ENCODE measurements around the gene SEZ6L2. TPM values are rescaled to one million over a fixed set of nuclear protein-coding genes. Genes with fewer than 3 reads are reported as not detected.
A peak's percentile ranks its signal among the peaks of the same experiment; 100 is the strongest.

SEZ6L2 gene
- total and polyA plus RNA-seq, 2 of the 13 experiments (the other 11 are each of a cell fraction or from before 2014, with no cell fraction given), result 14.9 to 16.9 TPM

DNA sequence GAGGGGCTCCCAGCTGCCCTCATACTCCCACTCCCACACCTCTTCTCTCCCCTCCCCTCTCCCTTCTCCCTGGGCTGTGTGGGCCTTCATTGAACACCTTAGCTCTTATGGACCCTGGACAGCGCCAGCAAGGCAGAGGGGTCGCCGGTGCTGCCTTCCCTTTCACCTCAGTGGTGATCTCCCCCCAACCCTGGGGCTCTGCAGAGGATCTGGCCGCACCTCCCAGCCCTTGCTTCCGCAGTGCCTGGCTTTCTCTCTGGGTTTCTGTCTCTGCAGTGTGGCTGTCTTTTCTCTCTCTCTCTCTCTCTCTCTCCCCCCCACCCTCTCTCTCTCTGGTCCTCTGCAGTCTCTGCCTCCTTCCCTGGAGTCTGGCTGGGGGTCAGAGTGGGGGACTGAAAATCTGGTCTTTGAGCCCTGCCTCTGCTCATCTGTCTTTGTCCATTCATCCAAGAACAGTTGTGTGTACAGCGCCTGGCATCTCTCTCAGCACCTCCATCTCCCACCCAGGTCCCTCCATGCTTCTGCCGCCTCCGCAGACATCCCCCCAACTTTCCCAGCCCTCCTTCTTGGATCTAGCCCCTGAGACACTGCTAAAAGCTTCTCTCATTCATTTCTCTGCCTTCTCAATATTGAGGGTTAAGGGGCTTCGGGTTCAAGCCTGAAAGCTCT lies 1.1 kb downstream of the SEZ6L2 start (continued):
- TF ChIP-seq, protein P1, sequence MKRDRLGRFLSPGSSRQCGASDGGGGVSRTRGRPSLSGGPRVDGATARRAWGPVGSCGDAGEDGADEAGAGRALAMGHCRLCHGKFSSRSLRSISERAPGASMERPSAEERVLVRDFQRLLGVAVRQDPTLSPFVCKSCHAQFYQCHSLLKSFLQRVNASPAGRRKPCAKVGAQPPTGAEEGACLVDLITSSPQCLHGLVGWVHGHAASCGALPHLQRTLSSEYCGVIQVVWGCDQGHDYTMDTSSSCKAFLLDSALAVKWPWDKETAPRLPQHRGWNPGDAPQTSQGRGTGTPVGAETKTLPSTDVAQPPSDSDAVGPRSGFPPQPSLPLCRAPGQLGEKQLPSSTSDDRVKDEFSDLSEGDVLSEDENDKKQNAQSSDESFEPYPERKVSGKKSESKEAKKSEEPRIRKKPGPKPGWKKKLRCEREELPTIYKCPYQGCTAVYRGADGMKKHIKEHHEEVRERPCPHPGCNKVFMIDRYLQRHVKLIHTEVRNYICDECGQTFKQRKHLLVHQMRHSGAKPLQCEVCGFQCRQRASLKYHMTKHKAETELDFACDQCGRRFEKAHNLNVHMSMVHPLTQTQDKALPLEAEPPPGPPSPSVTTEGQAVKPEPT (CRISPR knock-in tag; IDR thresholded peaks at IDR 0.05; ENCODE audit: low read depth), result no peak
- TF ChIP-seq MXD1 (CRISPR knock-in tag; IDR thresholded peaks at IDR 0.05) (0 out of 2 replicates have a peak, but pooled peaks have one; percentile 4), ZNF83 (CRISPR knock-in tag; IDR thresholded peaks at IDR 0.05; ENCODE audit: borderline replicate concordance) (0 out of 2 replicates have a peak, but pooled peaks have one; percentile 29), ZNF543 (CRISPR knock-in tag; IDR thresholded peaks at IDR 0.05) (0 out of 2 replicates have a peak, but pooled peaks have one; percentile 24), PBX2 (CRISPR knock-in tag; IDR thresholded peaks at IDR 0.05) (no peak), ASH2L (IDR thresholded peaks at IDR 0.05; ENCODE audit: insufficient read length, low read depth, low read length) (no peak), ZNF558 (CRISPR knock-in tag; IDR thresholded peaks at IDR 0.05; ENCODE audit: borderline replicate concordance) (0 out of 2 replicates have a peak, but pooled peaks have one; percentile 50), ZBTB20 (CRISPR knock-in tag; IDR thresholded peaks at IDR 0.05; ENCODE audit: borderline replicate concordance, low read depth) (peak; percentile 35; the same call in 1 of the 2 replicates)
- TF ChIP-seq, protein P2, sequence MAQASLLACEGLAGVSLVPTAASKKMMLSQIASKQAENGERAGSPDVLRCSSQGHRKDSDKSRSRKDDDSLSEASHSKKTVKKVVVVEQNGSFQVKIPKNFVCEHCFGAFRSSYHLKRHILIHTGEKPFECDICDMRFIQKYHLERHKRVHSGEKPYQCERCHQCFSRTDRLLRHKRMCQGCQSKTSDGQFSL (CRISPR knock-in tag; IDR thresholded peaks at IDR 0.05), result peak; percentile 81
- TF ChIP-seq, protein P3, sequence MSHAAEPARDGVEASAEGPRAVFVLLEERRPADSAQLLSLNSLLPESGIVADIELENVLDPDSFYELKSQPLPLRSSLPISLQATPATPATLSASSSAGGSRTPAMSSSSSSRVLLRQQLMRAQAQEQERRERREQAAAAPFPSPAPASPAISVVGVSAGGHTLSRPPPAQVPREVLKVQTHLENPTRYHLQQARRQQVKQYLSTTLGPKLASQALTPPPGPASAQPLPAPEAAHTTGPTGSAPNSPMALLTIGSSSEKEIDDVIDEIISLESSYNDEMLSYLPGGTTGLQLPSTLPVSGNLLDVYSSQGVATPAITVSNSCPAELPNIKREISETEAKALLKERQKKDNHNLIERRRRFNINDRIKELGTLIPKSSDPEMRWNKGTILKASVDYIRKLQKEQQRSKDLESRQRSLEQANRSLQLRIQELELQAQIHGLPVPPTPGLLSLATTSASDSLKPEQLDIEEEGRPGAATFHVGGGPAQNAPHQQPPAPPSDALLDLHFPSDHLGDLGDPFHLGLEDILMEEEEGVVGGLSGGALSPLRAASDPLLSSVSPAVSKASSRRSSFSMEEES (CRISPR knock-in tag; IDR thresholded peaks at IDR 0.05), result no peak
- TF ChIP-seq, protein P4, sequence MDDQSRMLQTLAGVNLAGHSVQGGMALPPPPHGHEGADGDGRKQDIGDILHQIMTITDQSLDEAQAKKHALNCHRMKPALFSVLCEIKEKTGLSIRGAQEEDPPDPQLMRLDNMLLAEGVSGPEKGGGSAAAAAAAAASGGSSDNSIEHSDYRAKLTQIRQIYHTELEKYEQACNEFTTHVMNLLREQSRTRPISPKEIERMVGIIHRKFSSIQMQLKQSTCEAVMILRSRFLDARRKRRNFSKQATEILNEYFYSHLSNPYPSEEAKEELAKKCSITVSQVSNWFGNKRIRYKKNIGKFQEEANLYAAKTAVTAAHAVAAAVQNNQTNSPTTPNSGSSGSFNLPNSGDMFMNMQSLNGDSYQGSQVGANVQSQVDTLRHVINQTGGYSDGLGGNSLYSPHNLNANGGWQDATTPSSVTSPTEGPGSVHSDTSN (CRISPR knock-in tag; IDR thresholded peaks at IDR 0.05; ENCODE audit: borderline replicate concordance), result no peak
- TF ChIP-seq, protein P5, sequence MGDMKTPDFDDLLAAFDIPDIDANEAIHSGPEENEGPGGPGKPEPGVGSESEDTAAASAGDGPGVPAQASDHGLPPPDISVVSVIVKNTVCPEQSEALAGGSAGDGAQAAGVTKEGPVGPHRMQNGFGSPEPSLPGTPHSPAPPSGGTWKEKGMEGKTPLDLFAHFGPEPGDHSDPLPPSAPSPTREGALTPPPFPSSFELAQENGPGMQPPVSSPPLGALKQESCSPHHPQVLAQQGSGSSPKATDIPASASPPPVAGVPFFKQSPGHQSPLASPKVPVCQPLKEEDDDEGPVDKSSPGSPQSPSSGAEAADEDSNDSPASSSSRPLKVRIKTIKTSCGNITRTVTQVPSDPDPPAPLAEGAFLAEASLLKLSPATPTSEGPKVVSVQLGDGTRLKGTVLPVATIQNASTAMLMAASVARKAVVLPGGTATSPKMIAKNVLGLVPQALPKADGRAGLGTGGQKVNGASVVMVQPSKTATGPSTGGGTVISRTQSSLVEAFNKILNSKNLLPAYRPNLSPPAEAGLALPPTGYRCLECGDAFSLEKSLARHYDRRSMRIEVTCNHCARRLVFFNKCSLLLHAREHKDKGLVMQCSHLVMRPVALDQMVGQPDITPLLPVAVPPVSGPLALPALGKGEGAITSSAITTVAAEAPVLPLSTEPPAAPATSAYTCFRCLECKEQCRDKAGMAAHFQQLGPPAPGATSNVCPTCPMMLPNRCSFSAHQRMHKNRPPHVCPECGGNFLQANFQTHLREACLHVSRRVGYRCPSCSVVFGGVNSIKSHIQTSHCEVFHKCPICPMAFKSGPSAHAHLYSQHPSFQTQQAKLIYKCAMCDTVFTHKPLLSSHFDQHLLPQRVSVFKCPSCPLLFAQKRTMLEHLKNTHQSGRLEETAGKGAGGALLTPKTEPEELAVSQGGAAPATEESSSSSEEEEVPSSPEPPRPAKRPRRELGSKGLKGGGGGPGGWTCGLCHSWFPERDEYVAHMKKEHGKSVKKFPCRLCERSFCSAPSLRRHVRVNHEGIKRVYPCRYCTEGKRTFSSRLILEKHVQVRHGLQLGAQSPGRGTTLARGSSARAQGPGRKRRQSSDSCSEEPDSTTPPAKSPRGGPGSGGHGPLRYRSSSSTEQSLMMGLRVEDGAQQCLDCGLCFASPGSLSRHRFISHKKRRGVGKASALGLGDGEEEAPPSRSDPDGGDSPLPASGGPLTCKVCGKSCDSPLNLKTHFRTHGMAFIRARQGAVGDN (CRISPR knock-in tag; IDR thresholded peaks at IDR 0.05), result peak; percentile 19; the same call in 1 of the 2 replicates

All from HepG2 (cell line).